Heart left ventricle (tissue), 13 donors: ENCODE data around the gene DIAPH3.

Source experiments
- CTCF ChIP-seq, 12 donors: fragments of 200-600 bp; sonication (generic) in 4 of 12; IDR thresholded peaks; one replicate each; pipeline versions ENCODE4 v1.5.0 to v1.8.0; 2018 to 2022; ENCODE audit warnings: antibody characterized with exemption in 12 of 12, mild to moderate bottlenecking in 5 of 12
- POLR2A ChIP-seq, 2 donors: fragments of 450-650 bp; IDR thresholded peaks; one replicate each; pipeline ENCODE4 v1.6.1; 2017; ENCODE audit warnings: antibody characterized with exemption in 2 of 2, mild to moderate bottlenecking in 2 of 2, moderate library complexity in 2 of 2
- donor health status: ischemic (EF 13 %, LVEDD 7.1; RV severe dilation, severe dysfunction).
- donor health status: DM: no; HTN: yes; CAD: no.
- donor health status: DM: no; HTN: no; CAD: no.
- donor health status: ischemic (EF 25% LVEDD 6.9; RV normal size, moderate dysfunction).
- donor health status: ischemic (EF 25% LVEDD 5.7; RV mildly dilated, moderate dysfunction).
- donor health status: ischemic (EF 35%, LVEDD 5.7; RV mildly dilated, moderate dysfunction).
- donor health status: nonischemic (EF 11% LVEDD 7.7; RV severe dilation, severe dysfunction).
- donor health status: DM: yes; HTN: yes; CAD: no.
- donor health status: PGD.
- donor health status: ischemic (EF 29% LVEDD 5.4; RV normal size, mild dysfunction).
- donor health status: nonischemic (EF 23%, LVEDD 6.1; RV moderate dilation, normal function).

GRCh38 chr13:59843040-59843439 lies 320.7 kb downstream of the DIAPH3 start:
- TF ChIP-seq POLR2A (IDR thresholded peaks at IDR 0.05), result no peak
- TF ChIP-seq CTCF (IDR thresholded peaks at IDR 0.05), result no peak
